H9 (cell line): ENCODE results near the gene MYLK4. TPM values are rescaled to one million over a fixed set of nuclear protein-coding genes. Genes with fewer than 3 reads are reported as not detected.

Experiments used
- DNase-seq: peaks from one replicate; pipeline ENCODE4 v3.0.0-alpha.2; 2017
- H2AFZ ChIP-seq: one replicate; pipeline ENCODE4 v1.6.1; 2013; ENCODE audit warnings: mild to moderate bottlenecking, low read length, control low read depth, moderate library complexity
- H2AK5ac ChIP-seq: 2 replicates; pipeline ENCODE4 v1.6.1; 2013; ENCODE audit warnings: low read length, control low read depth, mixed read lengths; ENCODE audit not compliant: insufficient read length
- H2BK120ac ChIP-seq: one replicate; pipeline ENCODE4 v1.6.1; 2013; ENCODE audit warnings: low read depth, mild to moderate bottlenecking, low read length, control low read depth, inconsistent platforms; ENCODE audit not compliant: poor library complexity, severe bottlenecking
- H2BK12ac ChIP-seq: 2 replicates; pipeline ENCODE4 v1.6.1; 2013; ENCODE audit warnings: low read length, control low read depth, mixed read lengths, low read depth; ENCODE audit not compliant: insufficient read length
- H2BK15ac ChIP-seq: 2 replicates; pipeline ENCODE4 v1.6.1; 2013; ENCODE audit warnings: low read depth, low read length, control low read depth
- H2BK20ac ChIP-seq: one replicate; pipeline ENCODE4 v1.6.1; 2013; ENCODE audit warnings: low read depth, mild to moderate bottlenecking, low read length, control low read depth, inconsistent platforms; ENCODE audit not compliant: poor library complexity, severe bottlenecking
- H2BK5ac ChIP-seq: 2 replicates; pipeline ENCODE4 v1.6.1; 2013; ENCODE audit warnings: low read length, control low read depth, mixed read lengths; ENCODE audit not compliant: insufficient read length
- H3K14ac ChIP-seq: 2 replicates; pipeline ENCODE4 v1.6.1; 2013; ENCODE audit warnings: low read length, control low read depth; ENCODE audit not compliant: insufficient read depth
- H3K18ac ChIP-seq: 2 replicates; pipeline ENCODE4 v1.6.1; 2013; ENCODE audit warnings: low read depth, mild to moderate bottlenecking, mixed read lengths, low read length, control low read depth; ENCODE audit not compliant: insufficient read length
- H3K23ac ChIP-seq: 2 replicates; pipeline ENCODE4 v1.6.1; 2013; ENCODE audit warnings: low read length, control low read depth, mixed read lengths, low read depth; ENCODE audit not compliant: insufficient read length
- H3K23me2 ChIP-seq: 2 replicates; pipeline ENCODE4 v1.6.1; 2013; ENCODE audit warnings: low read depth, mild to moderate bottlenecking, mixed read lengths, low read length, control low read depth; ENCODE audit not compliant: insufficient read length, poor library complexity, severe bottlenecking
- H3K27ac ChIP-seq: 2 replicates; pipeline ENCODE4 v1.5.1; 2013; ENCODE audit warnings: low read length, control low read depth, mixed read lengths, low read depth; ENCODE audit not compliant: insufficient read length
- H3K27me3 ChIP-seq: 2 replicates; pipeline ENCODE4 v1.6.1; 2013; ENCODE audit warnings: low read length, control low read depth, inconsistent platforms; ENCODE audit not compliant: insufficient read depth
- H3K4ac ChIP-seq: 2 replicates; pipeline ENCODE4 v1.6.1; 2013; ENCODE audit warnings: low read depth, mild to moderate bottlenecking, control low read depth, inconsistent platforms, low read length, moderate library complexity
- H3K4me1 ChIP-seq: 2 replicates; pipeline ENCODE4 v1.6.1; 2013; ENCODE audit warnings: low read length, control low read depth, inconsistent platforms; ENCODE audit not compliant: insufficient read depth
- H3K4me2 ChIP-seq: 2 replicates; pipeline ENCODE4 v1.6.1; 2013; ENCODE audit warnings: low read length, control low read depth, mixed read lengths; ENCODE audit not compliant: insufficient read length, insufficient read depth
- H3K56ac ChIP-seq: 2 replicates; pipeline ENCODE4 v1.6.1; 2013; ENCODE audit warnings: low read depth, mild to moderate bottlenecking, mixed read lengths, low read length, control low read depth; ENCODE audit not compliant: insufficient read length
- H3K79me1 ChIP-seq: 2 replicates; pipeline ENCODE4 v1.6.1; 2013; ENCODE audit warnings: low read depth, mild to moderate bottlenecking, moderate library complexity, low read length, control low read depth, inconsistent platforms; ENCODE audit not compliant: insufficient read depth, poor library complexity, severe bottlenecking
- H3K79me2 ChIP-seq: 2 replicates; pipeline ENCODE4 v1.6.1; 2013; ENCODE audit warnings: low read length, control low read depth, inconsistent platforms; ENCODE audit not compliant: insufficient read depth
- H3K9ac ChIP-seq: 2 replicates; pipeline ENCODE4 v1.6.1; 2013; ENCODE audit warnings: low read length, control low read depth, mixed read lengths; ENCODE audit not compliant: insufficient read length; ENCODE audit errors: extremely low read depth
- H3K9me3 ChIP-seq: one replicate; pipeline ENCODE4 v1.6.1; 2013; ENCODE audit warnings: low read depth, low read length, inconsistent platforms; ENCODE audit not compliant: control insufficient read depth
- H3T11ph ChIP-seq: one replicate; pipeline ENCODE4 v1.6.1; 2013; ENCODE audit warnings: mild to moderate bottlenecking, low read length, control low read depth, inconsistent platforms
- H4K20me1 ChIP-seq: one replicate; pipeline ENCODE4 v1.6.1; 2013; ENCODE audit not compliant: control insufficient read depth, insufficient read length, insufficient read depth
- H4K5ac ChIP-seq: 2 replicates; pipeline ENCODE4 v1.6.1; 2013; ENCODE audit warnings: low read depth, mild to moderate bottlenecking, mixed read lengths, low read length, control low read depth; ENCODE audit not compliant: insufficient read length
- H4K8ac ChIP-seq: replicated peaks from 2 replicates; pipeline ENCODE4 v1.6.1; 2013; ENCODE audit warnings: low read length, control low read depth, mixed read lengths, low read depth; ENCODE audit not compliant: insufficient read length
- H4K91ac ChIP-seq: 2 replicates; pipeline ENCODE4 v1.6.1; 2013; ENCODE audit warnings: low read depth, mild to moderate bottlenecking, moderate library complexity, mixed read lengths, low read length, control low read depth; ENCODE audit not compliant: insufficient read length
- H3K27ac Mint-ChIP-seq, 3 experiments: 2 replicates in 2 of 3; 3 replicates in 1 of 3; pipeline ENCODE4 v1.8.0; 2020 to 2021; ENCODE audit warnings: mixed read lengths in 3 of 3, mild to moderate bottlenecking in 1 of 3, moderate library complexity in 1 of 3
- H3K27me3 Mint-ChIP-seq: 2 replicates; pipeline ENCODE4 v1.8.0; 2021; ENCODE audit warnings: low read depth, mild to moderate bottlenecking, moderate library complexity, mixed read lengths
- H3K36me3 Mint-ChIP-seq, 3 experiments: 2 replicates in 2 of 3; 3 replicates in 1 of 3; pipeline ENCODE4 v1.8.0; 2020 to 2021; ENCODE audit warnings: low read depth in 3 of 3, mixed read lengths in 3 of 3; ENCODE audit not compliant: insufficient read depth in 1 of 3
- H3K4me1 Mint-ChIP-seq, 2 experiments: 2 replicates each; pipeline ENCODE4 v1.8.0; 2020; ENCODE audit warnings: mixed read lengths in 2 of 2
- H3K4me3 Mint-ChIP-seq, 2 experiments: 2 replicates in 1 of 2; 3 replicates in 1 of 2; pipeline ENCODE4 v1.8.0; 2020 to 2021; ENCODE audit warnings: mild to moderate bottlenecking in 2 of 2, mixed read lengths in 2 of 2, moderate library complexity in 1 of 2
- H3K9me3 Mint-ChIP-seq, 2 experiments: 2 replicates in 1 of 2; 3 replicates in 1 of 2; pipeline ENCODE4 v1.8.0; 2020; ENCODE audit warnings: mild to moderate bottlenecking in 2 of 2, mixed read lengths in 2 of 2, moderate library complexity in 1 of 2
- CTCF ChIP-seq: fragments of 200-600 bp; sonication (generic); conservative IDR thresholded peaks from 3 replicates; pipeline ENCODE4 v1.8.0; 2021; ENCODE audit warnings: antibody characterized with exemption, mild to moderate bottlenecking
- WGBS: extraction: QIAGEN DNeasy Blood & Tissue Kit; methylation state at CpG from one replicate; pipeline ENCODE4 v1.1.7; 2013; ENCODE audit warnings: missing lambda C conversion rate, low lambda C conversion rate, mixed read lengths; ENCODE audit not compliant: insufficient read length; ENCODE audit errors: extremely low coverage; 5-methylcytosine and 5-hydroxymethylcytosine counted together
- total RNA-seq: library from RNA; stranded (reverse); gene quantifications from 2 replicates; pipeline ENCODE4 v1.2.1, GENCODE V29; 2021

MYLK4 gene
- total RNA-seq, 1 experiment from 2014 or later = 0.28 TPM

- no peak for TF ChIP-seq CTCF
- Histone ChIP-seq H3K4me2 (no peak overlapping the region), H2BK12ac (no peak overlapping the region), H2BK120ac (no peak overlapping the region), H4K91ac (no peak overlapping the region), H3K4ac (no peak overlapping the region), H3K4me1 (no peaks in the 10 kb centered on the region), H3K14ac (no peak overlapping the region), H3T11ph (no peak overlapping the region), H4K8ac (no peak overlapping the region), H3K56ac (no peak overlapping the region), H3K23ac (no peak overlapping the region), H3K9ac (no peak overlapping the region), H2AFZ (no peak overlapping the region), H2BK5ac (no peak overlapping the region), H4K20me1 (no peaks in the 10 kb centered on the region), H3K18ac (no peak overlapping the region), H3K79me2 (no peaks in the 10 kb centered on the region), H3K23me2 (no peaks in the 10 kb centered on the region), H3K27me3 (no peaks in the 10 kb centered on the region; the same call in 1 of the 2 replicates), H3K9me3 (no peaks in the 10 kb centered on the region), H2BK20ac (no peak overlapping the region), H3K79me1 (no peaks in the 10 kb centered on the region), H2BK15ac (no peak overlapping the region), H3K27ac (no peak overlapping the region), H2AK5ac (no peak overlapping the region), H4K5ac (no peak overlapping the region)
- no peak for DNase-seq
- WGBS = no CpG with 5 or more reads among the region's 11 CpGs
- Mint-ChIP-seq H3K27me3 (peaks cover 24% of the 10 kb centered on the region), H3K27ac (peak overlapping the region in 1 of 3 experiments; percentile 35; a peak in 2 of 7 replicates), H3K36me3 (peaks cover 4 to 11% (median 5%) of the 10 kb centered on the region in 3 experiments; a peak in 5 of 7 replicates), H3K9me3 (no peaks in the 10 kb centered on the region; a peak in 1 of 5 replicates), H3K4me3 (no peak overlapping the region), H3K4me1 (peaks cover 25 to 26% of the 10 kb centered on the region in 2 experiments)
Measured at GRCh38 chr6:2632976-2633584, 117.6 kb downstream of the MYLK4 start.
